ENCODE results near the gene AAGAB. TPM values are rescaled to one million over a fixed set of nuclear protein-coding genes. Genes with fewer than 3 reads are reported as not detected.
A peak's percentile ranks its signal among the peaks of the same experiment; 100 is the strongest.

The AAGAB gene
- polyA plus RNA-seq, 1 donor, result 17.9 TPM

DNA sequence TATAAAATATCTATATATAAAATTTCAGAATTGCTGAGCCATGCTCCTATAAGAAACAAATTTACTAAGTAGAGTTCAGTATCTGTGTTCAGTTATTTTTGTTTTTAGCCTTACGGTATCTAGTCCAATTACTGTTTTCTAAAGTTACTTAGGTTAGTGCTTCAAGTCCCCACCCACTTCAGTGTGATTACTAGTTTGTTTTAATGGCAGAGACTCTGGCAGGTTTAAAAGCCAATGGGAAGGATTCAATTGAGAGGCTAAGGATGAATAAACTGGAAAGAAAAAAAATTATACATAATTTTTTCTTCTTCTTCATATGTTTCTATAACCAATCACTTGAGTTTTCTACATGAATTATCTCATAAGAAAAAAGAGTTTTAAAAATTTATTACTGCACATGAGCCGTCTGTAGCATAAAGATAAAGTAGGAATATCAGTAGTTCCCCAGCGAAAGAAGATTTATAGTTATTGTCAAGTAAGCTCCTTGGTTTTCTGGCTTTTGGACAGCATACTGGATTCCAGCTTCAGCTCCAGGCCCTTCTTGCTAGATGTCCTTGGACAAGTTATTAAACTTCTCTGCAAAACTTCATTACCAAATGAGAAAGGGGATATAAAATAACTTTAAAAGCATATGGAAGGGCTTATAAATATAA, 46.8 kb downstream of the AAGAB start:
- DNase-seq, result no peak

DNA sequence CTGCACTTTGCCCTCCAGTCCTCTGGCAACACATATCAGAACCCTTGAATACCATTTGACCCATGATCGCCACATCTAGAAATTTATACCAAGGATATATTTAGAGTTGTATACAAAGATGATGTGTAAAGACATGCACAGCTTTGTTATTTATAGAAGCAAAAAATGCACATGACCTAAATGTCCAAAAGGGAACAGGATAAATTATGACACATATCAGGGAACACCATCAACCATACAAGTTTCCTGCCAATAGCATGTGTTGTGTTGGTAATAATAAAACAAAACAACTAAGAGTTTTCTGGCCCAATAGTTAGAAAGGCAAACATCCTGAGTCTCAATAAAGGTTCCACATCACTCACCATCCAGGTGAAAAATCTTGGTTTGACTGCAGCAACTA, 51.5 kb downstream of the AAGAB start:
- DNase-seq, result no peak

DNA sequence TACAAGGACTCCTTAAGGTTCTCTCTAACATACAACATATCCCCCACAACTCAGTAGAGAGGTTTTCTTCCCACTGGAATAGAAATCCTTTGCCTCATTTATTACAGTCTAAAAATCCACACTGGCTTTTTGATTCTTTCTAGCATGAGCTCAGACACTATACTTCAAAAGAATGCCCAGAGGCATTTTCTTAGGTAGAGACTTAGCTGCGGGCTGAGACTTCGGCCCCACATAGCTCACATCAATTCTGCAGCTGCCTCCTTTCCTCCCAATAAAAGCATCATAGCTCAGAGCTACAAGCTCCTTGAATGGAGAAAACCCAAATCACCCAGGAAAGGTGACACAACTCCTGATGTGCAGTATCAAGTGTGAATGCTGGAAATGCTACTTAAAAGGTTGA, 52.4 kb downstream of the AAGAB start:
- DNase-seq, result no peak

DNA sequence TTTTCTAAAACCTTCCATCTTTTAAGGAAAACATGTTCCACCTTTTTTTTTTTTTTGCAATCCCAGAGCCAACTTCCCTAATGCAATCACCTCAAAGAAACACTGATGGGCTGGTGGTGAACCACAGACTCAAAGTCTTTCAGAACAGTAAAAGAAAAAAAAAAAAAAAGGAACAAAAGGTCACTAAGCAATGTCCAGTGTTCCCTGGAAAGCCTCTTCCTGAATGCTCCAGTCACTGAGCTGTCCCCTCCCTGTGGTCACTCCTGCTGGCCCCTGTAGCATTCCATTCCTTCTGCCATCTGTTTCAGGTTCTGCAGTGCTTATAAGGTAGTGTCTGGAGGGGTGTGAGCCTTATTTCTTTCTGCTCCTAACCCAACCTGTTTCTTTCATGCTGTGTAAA, 53.3 kb downstream of the AAGAB start:
- no peak for DNase-seq

DNA sequence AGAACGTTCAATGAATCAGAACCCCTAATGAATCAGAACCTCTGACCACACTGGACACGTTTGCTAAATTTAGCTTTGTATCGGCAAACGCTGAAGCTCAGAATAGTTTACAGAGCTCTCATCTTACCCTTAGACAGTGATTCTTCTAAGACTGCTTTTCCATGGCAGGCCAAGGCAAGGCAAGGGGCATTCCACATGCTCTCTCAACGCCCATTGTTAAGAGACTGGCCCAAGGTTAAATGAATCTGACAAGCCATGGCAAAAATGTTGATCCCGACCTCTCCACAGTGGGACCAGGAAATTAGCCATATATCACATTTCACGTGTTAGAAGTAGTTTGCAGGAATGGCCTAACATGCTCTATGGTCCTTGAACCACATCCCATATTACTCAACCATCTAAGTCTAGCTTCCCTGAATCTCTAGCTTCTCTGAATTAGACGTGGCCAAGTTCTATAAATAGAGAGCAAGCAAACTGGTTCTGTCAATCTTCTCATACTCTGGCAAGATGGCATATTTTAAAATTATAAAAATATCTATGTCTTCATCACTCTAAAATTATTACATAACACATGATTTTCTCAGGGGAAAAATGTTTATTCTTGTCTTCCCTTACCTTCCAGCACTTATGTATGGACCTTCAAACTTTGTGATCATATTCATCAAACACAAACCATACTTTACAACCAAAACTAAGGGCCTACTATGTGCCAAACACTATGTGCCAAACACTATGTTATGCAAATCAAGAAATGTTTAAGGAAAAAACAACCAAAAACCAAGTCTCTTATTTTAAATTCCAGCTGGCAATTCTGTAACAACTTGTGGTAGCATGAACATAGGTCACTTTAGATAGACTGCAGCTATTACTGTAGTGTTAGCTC, 54.3 kb downstream of the AAGAB start:
- no peak for DNase-seq

DNA sequence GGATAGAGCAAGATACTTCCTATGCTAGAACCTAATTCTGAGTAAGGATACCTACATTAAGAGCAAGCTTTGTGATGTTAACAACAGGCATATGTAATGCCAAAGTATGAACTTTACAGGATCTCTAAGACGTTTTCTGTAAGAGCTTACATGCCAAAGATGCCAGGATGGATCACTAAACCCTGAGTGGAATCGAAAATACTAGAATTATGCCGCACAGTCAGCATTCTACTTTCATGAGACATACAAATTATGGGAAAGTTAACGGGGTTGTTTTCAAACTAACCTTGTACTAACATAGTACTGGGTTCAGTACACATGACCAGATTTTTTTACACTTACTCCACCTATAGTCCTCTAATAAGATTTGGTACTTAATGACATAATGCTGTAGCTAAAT, 55.1 kb downstream of the AAGAB start:
- no peak for DNase-seq

DNA sequence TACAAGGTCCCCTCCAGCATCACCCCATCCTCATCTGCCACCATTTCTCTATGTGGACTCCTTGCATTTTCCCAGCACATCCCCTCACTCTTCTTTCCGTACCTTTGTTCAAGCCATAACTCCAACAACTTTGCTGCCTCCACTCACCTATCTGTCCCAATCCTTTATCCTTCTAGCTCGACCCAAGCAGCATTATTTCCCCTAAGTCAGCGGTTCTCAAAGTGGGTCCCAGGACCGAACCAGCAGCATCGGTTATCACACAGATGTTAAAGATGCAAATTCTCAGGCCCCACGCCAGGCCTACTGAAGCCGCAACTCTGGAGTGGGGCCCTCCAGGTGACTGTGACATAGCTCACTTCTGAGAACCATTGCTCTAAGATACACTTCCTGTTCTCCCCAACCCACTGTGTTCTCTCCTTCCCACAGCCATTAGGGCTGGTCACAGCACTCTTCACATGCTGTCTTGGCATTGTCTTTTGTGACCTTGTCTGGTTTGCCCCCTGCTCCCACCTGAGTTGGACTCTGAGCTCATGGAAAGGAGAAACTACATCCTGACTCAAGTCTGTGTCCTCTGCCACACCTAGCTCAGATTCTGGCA, 56.2 kb downstream of the AAGAB start:
- DNase-seq, result no peak

DNA sequence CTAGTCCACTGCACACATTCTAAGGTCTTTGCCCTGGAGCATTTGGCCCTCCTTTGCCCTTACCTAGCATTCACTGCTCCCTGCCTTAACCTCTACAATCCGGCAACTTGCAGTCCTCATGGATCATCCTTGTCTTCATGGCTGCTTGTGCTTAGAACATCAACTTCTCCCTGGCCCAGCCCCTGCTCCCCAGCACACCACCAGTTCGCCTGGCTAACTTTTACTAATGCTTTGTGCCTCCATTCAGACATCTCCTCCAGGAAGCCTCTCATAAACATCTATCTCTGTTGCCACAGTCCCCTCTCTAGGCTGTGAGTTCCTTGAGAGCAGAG, 57.1 kb downstream of the AAGAB start:
- no peak for DNase-seq

DNA sequence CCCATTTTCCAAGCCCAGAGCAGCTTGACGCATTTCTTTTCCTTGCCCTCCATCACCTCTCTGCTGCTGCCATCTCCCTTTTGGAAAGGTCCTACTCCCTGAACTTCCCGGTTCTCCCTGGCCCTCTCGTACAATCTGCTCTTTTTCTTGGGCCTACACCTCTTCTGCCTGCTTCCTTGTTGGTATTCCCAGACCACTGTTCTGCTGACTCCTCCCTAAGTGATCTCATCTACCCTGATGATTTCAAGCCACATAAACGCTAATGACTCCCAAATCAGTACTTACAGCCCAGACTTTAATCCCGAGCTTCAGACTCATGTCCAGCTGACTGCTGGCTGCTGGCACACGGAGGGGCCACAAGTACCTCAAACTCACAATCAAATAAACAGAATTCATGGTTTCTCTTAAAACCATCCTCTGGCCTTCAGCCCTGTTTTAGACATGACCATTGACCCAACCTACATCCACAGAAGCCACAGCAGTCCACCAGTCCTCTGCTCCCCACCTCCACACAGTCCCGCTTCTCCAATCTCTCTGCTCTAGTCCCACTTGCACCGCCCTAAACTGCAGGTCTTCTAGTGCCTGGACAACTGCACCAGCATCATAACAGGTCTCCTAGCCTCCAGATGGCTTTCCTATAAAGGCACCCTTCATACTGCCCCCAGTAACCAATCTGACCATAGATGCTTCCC, 57.6 kb downstream of the AAGAB start:
- DNase-seq, result no peak

DNA sequence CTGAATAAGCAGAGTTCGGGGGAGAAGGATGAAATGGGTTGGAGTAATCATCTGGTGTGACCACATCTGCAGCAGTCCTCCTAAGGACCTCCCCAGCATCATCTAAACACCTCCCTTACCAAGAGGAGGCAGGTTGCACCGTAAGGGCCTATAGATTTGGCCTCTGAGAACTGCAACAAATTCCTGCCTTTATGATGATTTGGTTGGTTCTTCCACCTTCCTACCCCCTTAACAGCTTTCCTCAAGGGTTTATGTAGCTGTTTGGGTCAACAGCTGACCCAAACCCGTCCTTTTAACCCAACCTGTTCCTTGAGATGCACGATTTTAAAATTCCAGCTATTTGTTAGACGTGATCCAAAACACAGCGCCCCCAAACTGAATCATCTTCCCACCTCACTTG, 58.2 kb downstream of the AAGAB start:
- no peak for DNase-seq

DNA sequence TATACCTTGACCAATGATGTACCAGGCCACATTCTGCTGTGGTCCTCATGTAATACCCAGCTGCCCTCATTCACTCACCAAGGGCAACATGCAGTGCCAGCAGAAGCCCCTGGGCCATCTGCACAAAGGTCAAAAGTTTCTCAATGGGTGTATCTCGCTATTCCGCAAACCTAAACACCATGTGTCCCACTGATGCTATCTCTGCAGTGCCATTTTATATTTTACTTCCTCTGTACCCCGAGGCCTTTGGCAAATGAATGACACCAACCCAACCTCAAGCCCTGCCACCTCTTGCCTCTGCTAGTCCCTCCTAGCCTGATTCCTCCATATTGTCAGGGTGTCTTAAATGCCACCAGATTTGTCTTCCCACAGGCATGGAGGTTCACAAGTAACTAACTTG, 59.2 kb downstream of the AAGAB start:
- DNase-seq, result no peak

DNA sequence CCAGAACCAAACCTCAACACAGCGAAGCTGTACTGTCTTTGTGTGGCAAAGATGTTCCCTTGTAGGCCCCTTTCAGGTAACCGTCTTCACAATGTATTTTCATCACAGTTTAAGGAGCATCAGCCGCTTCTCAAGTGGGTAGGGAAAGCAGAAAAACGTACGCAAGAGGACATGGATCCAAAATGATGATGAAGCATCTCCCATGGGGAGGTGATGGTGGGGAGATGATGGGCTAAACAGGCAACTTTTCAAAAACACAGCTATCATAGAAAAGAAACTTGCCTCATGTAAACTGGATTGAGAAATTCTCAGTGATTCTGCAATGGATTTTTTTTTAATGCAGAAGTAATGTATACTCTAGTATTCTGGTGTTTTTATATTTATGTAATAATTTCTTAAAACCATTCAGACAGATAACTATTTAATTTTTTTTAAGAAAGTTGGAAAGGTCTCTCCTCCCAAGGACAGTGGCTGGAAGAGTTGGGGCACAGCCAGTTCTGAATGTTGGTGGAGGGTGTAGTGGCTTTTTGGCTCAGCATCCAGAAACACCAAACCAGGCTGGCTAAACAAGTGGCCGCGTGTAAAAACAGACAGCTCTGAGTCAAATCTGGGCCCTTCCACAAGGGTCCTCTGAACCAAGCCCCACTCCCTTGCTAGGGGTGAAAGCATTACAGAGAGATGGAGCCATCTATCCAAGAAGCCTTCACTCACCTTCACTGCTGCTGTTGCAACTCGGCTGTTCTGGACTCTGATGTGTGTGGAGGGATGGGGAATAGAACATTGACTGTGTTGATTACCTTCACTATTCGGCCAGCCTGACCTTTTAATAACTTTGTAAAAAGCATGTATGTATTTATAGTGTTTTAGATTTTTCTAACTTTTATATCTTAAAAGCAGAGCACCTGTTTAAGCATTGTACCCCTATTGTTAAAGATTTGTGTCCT, 60.0 kb downstream of the AAGAB start:
- DNase-seq, result no peak

DNA sequence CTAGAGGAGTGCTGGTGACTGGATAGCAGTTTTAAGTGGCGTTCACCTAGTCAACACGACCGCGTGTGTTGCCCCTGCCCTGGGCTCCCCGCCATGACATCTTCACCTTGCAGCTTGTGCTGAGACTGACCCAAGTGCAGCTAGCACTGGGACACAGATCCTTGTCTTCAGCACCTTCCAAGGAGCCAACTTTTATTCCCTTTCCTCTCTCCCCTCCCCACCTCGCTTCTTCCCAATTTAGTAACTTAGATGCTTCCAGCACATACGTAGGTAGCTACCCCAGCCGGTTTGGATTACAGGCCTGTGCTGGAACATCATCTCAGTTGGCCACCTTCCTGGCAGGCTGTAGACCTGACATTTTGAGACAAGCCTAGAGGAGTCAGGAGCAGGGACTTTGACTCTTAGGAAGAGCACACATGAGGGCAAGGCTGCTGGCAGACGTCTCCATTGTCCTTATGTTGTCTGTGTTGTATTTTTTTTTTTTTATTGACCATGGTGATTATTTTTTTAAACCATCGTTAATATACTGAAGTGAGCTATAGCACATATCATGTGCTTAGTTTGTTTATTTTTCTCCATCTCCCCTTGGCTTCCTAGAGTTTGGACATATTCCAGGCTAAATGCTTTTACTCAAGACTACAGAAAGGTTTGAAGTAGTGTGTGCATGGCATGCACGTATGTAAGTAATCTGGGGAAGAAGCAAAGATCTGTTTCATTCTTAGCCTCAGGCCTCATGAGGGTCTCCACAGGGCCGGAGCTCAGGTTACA, 61.1 kb downstream of the AAGAB start:
- no peak for DNase-seq

DNA sequence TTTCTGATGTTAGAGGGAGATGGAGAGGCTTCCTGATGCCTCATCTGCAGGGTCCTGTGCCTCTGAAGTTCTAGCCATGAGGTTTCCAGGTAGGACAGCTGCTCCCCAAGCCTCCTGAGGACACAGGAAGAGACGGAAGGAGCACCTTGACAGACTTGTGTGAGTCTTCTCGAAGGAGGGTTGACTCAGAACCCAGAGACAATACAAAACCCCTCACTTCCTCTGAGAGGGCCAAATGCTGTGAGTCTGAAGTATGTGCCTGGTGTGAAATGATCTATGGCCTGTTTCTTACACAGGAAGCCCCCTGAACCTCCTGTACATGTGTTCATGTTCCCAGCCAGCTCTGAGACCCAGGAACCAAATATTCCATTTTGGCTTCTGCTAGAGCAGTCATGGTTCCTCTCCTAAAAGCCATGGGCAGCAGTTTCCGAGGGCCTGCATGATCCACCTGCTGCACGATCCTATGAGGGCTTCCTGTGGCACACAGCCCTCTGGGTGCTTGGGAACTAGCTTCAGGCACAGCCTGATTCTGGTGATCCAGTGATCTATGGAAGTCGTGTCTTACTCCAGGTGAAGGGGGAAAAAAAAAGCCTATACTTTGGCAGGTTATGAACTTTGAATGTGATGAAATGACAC, 62.2 kb downstream of the AAGAB start:
- no peak for DNase-seq

DNA sequence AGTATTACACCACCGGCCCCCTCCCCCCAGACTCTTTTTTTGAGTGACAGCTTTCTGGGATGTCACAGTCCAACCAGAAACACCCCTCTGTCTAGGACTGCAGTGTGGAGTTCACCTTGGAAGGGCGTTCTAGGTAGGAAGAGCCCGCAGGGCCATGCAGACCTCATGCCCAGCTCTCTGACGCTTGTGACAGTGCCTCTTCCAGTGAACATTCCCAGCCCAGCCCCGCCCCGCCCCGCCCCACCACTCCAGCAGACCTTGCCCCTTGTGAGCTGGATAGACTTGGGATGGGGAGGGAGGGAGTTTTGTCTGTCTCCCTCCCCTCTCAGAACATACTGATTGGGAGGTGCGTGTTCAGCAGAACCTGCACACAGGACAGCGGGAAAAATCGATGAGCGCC, 63.6 kb downstream of the AAGAB start:
- DNase-seq, result no peak

DNA sequence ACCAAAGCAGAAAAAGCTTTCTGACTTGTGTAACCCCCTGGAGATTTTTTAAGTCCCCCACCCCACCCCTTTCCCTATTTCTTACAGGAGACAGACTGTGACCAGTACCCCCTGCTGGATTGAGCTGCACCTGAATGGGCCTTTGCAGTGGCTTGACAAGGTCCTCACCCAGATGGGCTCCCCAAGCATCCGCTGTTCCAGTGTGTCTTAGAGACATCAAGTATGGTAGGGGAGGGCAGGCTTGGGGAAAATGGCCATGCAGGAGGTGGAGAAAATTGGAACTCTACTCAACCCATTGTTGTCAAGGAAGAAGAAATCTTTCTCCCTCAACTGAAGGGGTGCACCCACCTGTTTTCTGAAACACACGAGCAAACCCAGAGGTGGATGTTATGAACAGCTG, 64.1 kb downstream of the AAGAB start:
- DNase-seq, result no peak

DNA sequence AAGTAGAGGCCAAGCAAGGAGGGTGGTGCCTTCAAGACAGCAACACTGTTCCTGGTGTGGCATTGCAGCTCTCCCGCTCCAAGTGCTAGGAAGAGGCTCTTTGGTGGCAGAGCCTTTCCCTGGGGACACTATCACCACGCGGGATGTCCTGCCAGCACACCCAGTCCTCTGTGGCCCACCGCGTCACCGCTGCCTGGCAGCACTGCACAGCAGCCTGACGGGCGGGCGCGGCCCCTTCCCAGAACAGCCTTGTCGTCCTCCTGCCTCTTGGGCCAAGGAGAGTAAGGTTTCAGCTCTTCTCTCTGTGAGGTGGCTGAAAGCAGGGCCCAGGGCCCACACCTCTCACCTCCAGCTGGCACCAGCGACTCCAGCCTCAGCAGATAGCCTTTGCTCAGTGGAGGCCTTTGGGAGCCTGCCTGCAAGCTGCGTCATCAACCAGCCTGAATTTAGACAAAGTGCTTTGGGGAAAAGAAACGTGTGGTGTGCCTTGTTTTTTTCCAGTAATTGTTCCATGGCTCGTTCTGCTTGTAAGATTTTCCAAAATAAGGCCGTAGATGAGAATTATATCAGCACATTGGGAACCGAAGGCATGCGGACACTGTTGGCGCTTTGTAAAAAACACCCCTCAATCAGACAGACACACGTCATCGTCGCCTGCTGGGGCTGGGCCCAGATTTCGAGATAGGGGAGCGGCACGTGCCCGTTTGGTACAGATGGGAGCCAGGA, 65.0 kb downstream of the AAGAB start:
- peak; percentile 96 for DNase-seq

DNA sequence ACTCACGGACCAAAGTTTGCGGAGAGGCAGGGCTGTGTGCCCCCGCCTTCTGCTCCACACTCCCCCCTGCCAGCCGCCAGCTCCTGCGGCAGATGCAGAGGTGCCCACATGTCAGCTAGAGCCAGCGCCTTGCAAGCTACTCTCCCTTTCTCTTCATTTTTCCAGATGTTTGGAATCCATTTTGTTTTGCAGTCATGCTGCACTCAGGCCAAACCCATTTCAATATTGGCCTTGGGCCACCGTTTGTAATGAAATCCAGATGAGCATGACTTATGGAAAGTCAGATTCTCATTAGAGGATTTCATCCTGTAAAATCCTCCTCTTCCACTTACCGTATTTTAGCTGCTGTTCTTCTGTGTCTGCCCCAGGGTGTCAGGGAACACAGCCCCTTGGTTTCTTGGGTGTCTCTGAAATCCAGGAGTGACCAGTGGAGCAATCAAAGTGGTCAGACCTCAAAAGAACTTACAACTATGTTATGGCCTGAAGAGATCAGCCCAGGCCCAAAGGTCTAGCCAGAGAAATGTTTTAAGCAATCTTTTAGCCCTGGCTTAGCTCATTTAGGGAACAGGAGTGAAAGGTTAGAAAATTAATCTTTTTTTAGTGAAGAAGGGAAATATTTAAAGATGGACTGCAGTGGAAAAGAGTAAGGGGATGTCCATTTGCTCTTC, 65.8 kb downstream of the AAGAB start:
- peak; percentile 95 for DNase-seq

DNA sequence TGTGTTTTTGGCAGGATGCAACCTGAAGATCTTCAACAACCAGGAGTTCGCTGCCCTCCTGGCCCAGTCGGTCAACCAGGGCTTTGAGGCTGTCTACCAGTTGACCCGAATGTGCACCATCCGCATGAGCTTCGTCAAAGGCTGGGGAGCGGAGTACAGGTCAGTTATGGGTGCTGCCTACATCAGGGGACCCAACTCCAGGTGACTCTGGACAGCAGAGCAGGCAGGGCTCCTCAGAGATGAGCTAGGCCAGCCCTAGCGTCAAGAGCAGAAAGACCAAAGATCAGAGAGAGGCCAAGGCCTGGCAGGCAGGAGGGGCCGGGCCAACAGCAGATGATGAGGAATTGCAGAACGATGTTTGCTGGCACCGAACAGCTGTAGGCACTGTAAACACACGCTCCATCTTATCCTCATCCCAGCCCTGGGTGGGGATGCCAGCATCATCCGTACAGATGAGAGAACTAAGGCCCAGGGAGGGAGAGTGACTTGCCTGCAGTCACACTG, 67.1 kb downstream of the AAGAB start:
- no peak for DNase-seq

All from hindlimb muscle (tissue), 1 donor.